SK-N-SH (cell line): Measurements from ENCODE around the gene PIP4K2A. TPM values are rescaled to one million over a fixed set of nuclear protein-coding genes. Genes with fewer than 3 reads are reported as not detected.
"Not testable (repeated sequence)": the region's sequence is repeated elsewhere in the genome, so short reads cannot be mapped to it uniquely, and the experiment has no call there.

Experiments
- CTCF ChIA-PET: fragments of 300-600, 350-600 bp; formaldehyde crosslinking; extraction: SDS; loops from one replicate; lab custom pipeline; 2021; lab: Yijun Ruan, JAX
- POLR2A ChIA-PET: fragments of 350-600 bp; sonication (Branson Sonifier 250); formaldehyde crosslinking; extraction: SDS; loops from one replicate; lab custom pipeline; 2020; ENCODE audit warnings: antibody characterized with exemption, inconsistent platforms; lab: Yijun Ruan, JAX
- DNase-seq: peaks from one replicate; pipeline ENCODE4 v3.0.0; 2012
- H2AFZ ChIP-seq: fragments of 200-600 bp; sonication (generic); 2 replicates; pipeline ENCODE4 v1.8.1; 2016; ENCODE audit warnings: antibody characterized with exemption, mild to moderate bottlenecking, low read depth
- H3F3A ChIP-seq: fragments of 200-600 bp; sonication (generic); replicated peaks from 2 replicates; pipeline ENCODE3; 2016; ENCODE audit warnings: antibody characterized with exemption, mild to moderate bottlenecking; ENCODE audit not compliant: insufficient read depth
- H3K27ac ChIP-seq, 2 experiments: fragments of 200-500 bp in 1 of 2; fragments of 200-600 bp in 1 of 2; sonication (Bioruptor generic) in 1 of 2; sonication (generic), shearing (Covaris generic) in 1 of 2; 2 replicates each; pipeline versions ENCODE4 v1.5.1 to v1.6.1; 2014 to 2016; ENCODE audit warnings: low read depth in 2 of 2, inconsistent platforms in 1 of 2, low read length in 1 of 2, mild to moderate bottlenecking in 1 of 2, mixed read lengths in 1 of 2
- H3K27me3 ChIP-seq: fragments of 200-600 bp; sonication (generic), shearing (Covaris generic); 2 replicates; pipeline ENCODE4 v1.6.1; 2016; ENCODE audit warnings: mixed run types; ENCODE audit not compliant: insufficient read depth
- H3K36me3 ChIP-seq, 2 experiments: fragments of 200-500 bp in 1 of 2; fragments of 200-600 bp in 1 of 2; sonication (Bioruptor generic) in 1 of 2; sonication (generic) in 1 of 2; replicated peaks in 1 of 2; 2 replicates each; pipeline versions ENCODE3 to v1.5.1; 2014 to 2016; ENCODE audit warnings: low read length in 1 of 2, mild to moderate bottlenecking in 1 of 2; ENCODE audit not compliant: insufficient read depth in 2 of 2, control insufficient read depth in 1 of 2
- H3K4me1 ChIP-seq, 2 experiments: fragments of 200-500 bp in 1 of 2; fragments of 200-600 bp in 1 of 2; sonication (Bioruptor generic) in 1 of 2; sonication (generic), shearing (Covaris generic) in 1 of 2; 2 replicates each; pipeline versions ENCODE4 v1.5.1 to v1.6.1; 2014 to 2016; ENCODE audit warnings: low read depth in 1 of 2, low read length in 1 of 2, mixed run types in 1 of 2; ENCODE audit not compliant: insufficient read depth in 2 of 2, control insufficient read depth in 1 of 2
- H3K4me2 ChIP-seq: fragments of 200-600 bp; sonication (generic), shearing (Covaris generic); 2 replicates; pipeline ENCODE4 v1.6.1; 2017; ENCODE audit warnings: mixed run types
- H3K4me3 ChIP-seq, 2 experiments: fragments of 200-500 bp in 1 of 2; fragments of 200-600 bp in 1 of 2; sonication (Bioruptor generic) in 1 of 2; sonication (generic), shearing (Covaris generic) in 1 of 2; 2 replicates each; pipeline versions ENCODE4 v1.5.1 to v1.8.1; 2014 to 2016; ENCODE audit warnings: low read depth in 2 of 2, inconsistent platforms in 1 of 2, low read length in 1 of 2, mild to moderate bottlenecking in 1 of 2, mixed read lengths in 1 of 2, moderate library complexity in 1 of 2
- H3K79me2 ChIP-seq: fragments of 200-600 bp; sonication (generic); 2 replicates; pipeline ENCODE4 v1.8.1; 2017; ENCODE audit warnings: mild to moderate bottlenecking; ENCODE audit not compliant: insufficient read depth
- H3K9ac ChIP-seq: fragments of 200-600 bp; sonication (generic); 2 replicates; pipeline ENCODE4 v1.6.1; 2017; ENCODE audit warnings: mixed run types
- H3K9me2 ChIP-seq: fragments of 200-600 bp; sonication (generic); 2 replicates; pipeline ENCODE4 v1.6.1; 2017; ENCODE audit warnings: mixed run types
- H3K9me3 ChIP-seq: fragments of 200-600 bp; sonication (generic); 2 replicates; pipeline ENCODE4 v1.6.1; 2017; ENCODE audit warnings: mixed run types, mild to moderate bottlenecking, moderate library complexity
- H4K20me1 ChIP-seq: fragments of 200-600 bp; sonication (generic); 2 replicates; pipeline ENCODE4 v1.6.1; 2017; ENCODE audit warnings: mild to moderate bottlenecking, mixed run types; ENCODE audit not compliant: insufficient read depth
- EZH2phosphoT487 ChIP-seq: fragments of 200-600 bp; sonication (generic); IDR thresholded peaks from 2 replicates; pipeline ENCODE4 v1.6.1; 2017; ENCODE audit warnings: low read depth, mixed run types, mild to moderate bottlenecking, antibody characterized with exemption, moderate library complexity, borderline replicate concordance
- IRF3 ChIP-seq: fragments of 150-350 bp; IDR thresholded peaks from 2 replicates; pipeline ENCODE4 v1.6.1; 2016; ENCODE audit warnings: mild to moderate bottlenecking, low read depth, low read length
- POLR2AphosphoS5 ChIP-seq: IDR thresholded peaks from 2 replicates; pipeline ENCODE4 v1.6.1; 2012; ENCODE audit warnings: low read depth, low read length
- RCOR1 ChIP-seq: fragments of 150-350 bp; IDR thresholded peaks from 2 replicates; pipeline ENCODE4 v1.6.1; 2017; ENCODE audit warnings: antibody characterized with exemption, low read length
- RFX5 ChIP-seq: IDR thresholded peaks from 2 replicates; pipeline ENCODE4 v1.6.1; 2012; ENCODE audit warnings: mild to moderate bottlenecking, improper control_type of control experiment, low read length
- RXRA ChIP-seq: IDR thresholded peaks from 2 replicates; pipeline ENCODE4 v1.4.0; 2012; ENCODE audit warnings: low read depth, mild to moderate bottlenecking, borderline replicate concordance
- SMC3 ChIP-seq: IDR thresholded peaks from 2 replicates; pipeline ENCODE4 v1.6.1; 2012; ENCODE audit warnings: low read depth, low read length, improper control_type of control experiment
- TCF12 ChIP-seq: IDR thresholded peaks from 2 replicates; pipeline ENCODE4 v1.4.0; 2012
- USF1 ChIP-seq: IDR thresholded peaks from 2 replicates; pipeline ENCODE4 v1.4.0; 2012; ENCODE audit warnings: low read depth, borderline replicate concordance
- USF2 ChIP-seq: fragments of 150-350 bp; IDR thresholded peaks from 2 replicates; pipeline ENCODE4 v1.6.1; 2017; ENCODE audit warnings: antibody characterized with exemption, low read length, low read depth, borderline replicate concordance
- WGBS: methylation state at CpG from one replicate; pipeline ENCODE4 v1.1.6; 2017; ENCODE audit warnings: low lambda C conversion rate; 5-methylcytosine and 5-hydroxymethylcytosine counted together
- polyA plus RNA-seq, 3 experiments: library from polyadenylated mRNA; depleted of rRNA; stranded (reverse); fragments of >200 nt; gene quantifications; 2 replicates each; pipeline ENCODE4 v1.2.3, GENCODE V29; 2012
- TF ChIP-seq, protein P1 (sequence below): IDR thresholded peaks from 2 replicates; pipeline ENCODE4 v1.4.0; 2012; ENCODE audit warnings: low read depth
- TF ChIP-seq, protein P2 (sequence below): fragments of 200-600 bp; sonication (generic); IDR thresholded peaks from 2 replicates; pipeline ENCODE4 v1.6.1; 2017; ENCODE audit warnings: antibody characterized with exemption, mild to moderate bottlenecking, moderate library complexity

The PIP4K2A gene
- polyA plus RNA-seq, 1 of the 3 experiments (the other 2 are of a cell fraction): 10.8 TPM

DNA sequence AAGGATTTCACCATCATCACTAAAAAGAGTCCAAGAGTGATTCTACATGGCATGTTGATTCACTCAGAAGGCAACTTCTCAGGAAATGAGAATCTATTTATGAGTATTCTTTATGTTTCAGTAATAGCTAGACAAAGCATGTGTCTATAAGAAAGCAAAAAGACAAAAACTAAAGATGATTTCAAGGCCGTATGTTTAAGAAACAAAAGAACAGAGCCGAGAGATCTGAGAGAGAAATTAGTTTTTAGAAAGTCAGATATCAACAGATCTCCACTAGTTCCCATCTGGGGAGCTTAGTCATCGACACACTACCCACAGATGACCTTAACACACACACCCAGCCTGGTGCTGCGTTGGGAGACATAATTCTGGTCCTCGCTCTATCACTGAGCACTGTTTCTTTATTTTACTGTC lies 21.0 kb downstream of the PIP4K2A start (continued):
- TF ChIP-seq USF2: no peak
- TF ChIP-seq EZH2phosphoT487: no peak
- no peak for TF ChIP-seq RCOR1
- TF ChIP-seq, protein P1, sequence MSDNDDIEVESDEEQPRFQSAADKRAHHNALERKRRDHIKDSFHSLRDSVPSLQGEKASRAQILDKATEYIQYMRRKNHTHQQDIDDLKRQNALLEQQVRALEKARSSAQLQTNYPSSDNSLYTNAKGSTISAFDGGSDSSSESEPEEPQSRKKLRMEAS: 0 out of 2 replicates have a peak, but pooled peaks have one; percentile 17
- no peak for TF ChIP-seq IRF3
- TF ChIP-seq RXRA: peak; percentile 41; the same call in 1 of the 2 replicates
- no peak for TF ChIP-seq USF1
- TF ChIP-seq TCF12: peak; percentile 80
- TF ChIP-seq POLR2AphosphoS5: no peak

- POLR2A ChIA-PET, H3F3A ChIP-seq, DNase-seq, H2AFZ ChIP-seq, H3K9me3 ChIP-seq, H3K4me2 ChIP-seq, H3K4me3 ChIP-seq, H3K27me3 ChIP-seq, H3K27ac ChIP-seq, H3K9me2 ChIP-seq, H3K36me3 ChIP-seq, H3K9ac ChIP-seq, CTCF ChIA-PET: not testable (repeated sequence)
- Histone ChIP-seq H4K20me1 (peaks cover 18% of the 10 kb centered on the region), H3K79me2 (peaks cover 61% of the 10 kb centered on the region), H3K4me1 (peaks cover 0 to 11% of the 10 kb centered on the region in 2 experiments; a peak in 2 of 4 replicates)
- 94% methylated on average over 3 of the region's 5 CpGs for WGBS
These were observed 22.3 kb downstream of the PIP4K2A start for GRCh38 chr10:22692119-22692518.

DNA sequence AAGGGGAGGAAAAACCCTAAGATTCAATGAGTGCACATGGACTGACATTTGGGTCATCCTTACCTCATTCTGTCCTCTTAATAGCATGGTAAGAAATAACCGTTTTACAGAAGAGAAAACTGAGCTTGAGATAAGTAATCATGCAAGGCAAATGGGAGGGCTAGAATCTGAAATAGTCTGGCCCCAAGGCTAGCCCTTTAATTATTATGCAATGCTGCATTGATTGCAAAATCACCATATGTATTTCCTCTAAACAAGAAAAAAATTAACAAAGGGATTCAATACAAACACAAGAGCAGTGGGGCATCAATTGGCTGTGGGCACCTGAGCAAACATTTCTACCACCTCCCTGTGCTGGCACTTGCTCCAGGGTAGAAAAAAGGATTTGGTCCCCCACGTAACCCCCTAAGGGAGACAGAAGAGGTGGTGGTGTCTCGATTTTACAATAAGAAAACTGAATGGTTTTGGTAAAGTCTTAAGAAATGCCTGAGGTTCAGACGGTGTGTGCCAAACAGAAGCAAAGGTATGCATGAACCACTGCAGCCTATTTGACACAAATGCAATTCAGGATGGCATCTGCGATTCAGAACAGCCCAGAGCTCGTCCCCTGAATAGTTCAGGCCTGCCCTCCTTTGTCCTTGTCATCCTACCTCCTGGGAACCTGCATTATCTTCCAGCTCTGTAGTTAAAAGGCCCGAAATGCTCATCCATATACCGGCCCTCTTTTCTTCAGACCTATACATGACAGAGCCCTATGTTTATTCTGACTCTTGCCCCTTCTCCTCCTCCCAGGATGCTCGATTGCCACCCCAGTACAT lies 23.6 kb downstream of the PIP4K2A start:
- H3K27me3 ChIP-seq: no peaks in the 10 kb centered on the region
- peaks cover 5% of the 10 kb centered on the region for H3F3A ChIP-seq
- peaks cover 14% of the 10 kb centered on the region for H4K20me1 ChIP-seq
- H3K27ac ChIP-seq: no peak overlapping the region
- CTCF ChIA-PET: interaction anchor here (0.5 kb wide), 1 partner anchor 154 kb away, joined by 3 read pairs; no protein-coding TSS in a partner anchor
- no peak overlapping the region for H2AFZ ChIP-seq
- no peaks in the 10 kb centered on the region for H3K9me2 ChIP-seq
- H3K36me3 ChIP-seq: no peaks in the 10 kb centered on the region
- WGBS: 86% methylated on average over 9 of the region's 9 CpGs
- H3K79me2 ChIP-seq: peaks cover 62% of the 10 kb centered on the region
- no peak overlapping the region for H3K4me3 ChIP-seq
- TF ChIP-seq RFX5: no peak
- TF ChIP-seq, protein P2, sequence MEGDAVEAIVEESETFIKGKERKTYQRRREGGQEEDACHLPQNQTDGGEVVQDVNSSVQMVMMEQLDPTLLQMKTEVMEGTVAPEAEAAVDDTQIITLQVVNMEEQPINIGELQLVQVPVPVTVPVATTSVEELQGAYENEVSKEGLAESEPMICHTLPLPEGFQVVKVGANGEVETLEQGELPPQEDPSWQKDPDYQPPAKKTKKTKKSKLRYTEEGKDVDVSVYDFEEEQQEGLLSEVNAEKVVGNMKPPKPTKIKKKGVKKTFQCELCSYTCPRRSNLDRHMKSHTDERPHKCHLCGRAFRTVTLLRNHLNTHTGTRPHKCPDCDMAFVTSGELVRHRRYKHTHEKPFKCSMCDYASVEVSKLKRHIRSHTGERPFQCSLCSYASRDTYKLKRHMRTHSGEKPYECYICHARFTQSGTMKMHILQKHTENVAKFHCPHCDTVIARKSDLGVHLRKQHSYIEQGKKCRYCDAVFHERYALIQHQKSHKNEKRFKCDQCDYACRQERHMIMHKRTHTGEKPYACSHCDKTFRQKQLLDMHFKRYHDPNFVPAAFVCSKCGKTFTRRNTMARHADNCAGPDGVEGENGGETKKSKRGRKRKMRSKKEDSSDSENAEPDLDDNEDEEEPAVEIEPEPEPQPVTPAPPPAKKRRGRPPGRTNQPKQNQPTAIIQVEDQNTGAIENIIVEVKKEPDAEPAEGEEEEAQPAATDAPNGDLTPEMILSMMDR: no peak
- no peak for TF ChIP-seq SMC3
- DNase-seq: no peak
- POLR2A ChIA-PET: no interaction called here
- H3K9me3 ChIP-seq: no peaks in the 10 kb centered on the region
- peaks cover 0 to 11% of the 10 kb centered on the region in 2 experiments; a peak in 1 of 4 replicates for H3K4me1 ChIP-seq
- no peak overlapping the region for H3K4me2 ChIP-seq
- H3K9ac ChIP-seq: no peak overlapping the region
